ENCODE measurements around the gene ZBTB14.

The ZBTB14 gene, protein sequence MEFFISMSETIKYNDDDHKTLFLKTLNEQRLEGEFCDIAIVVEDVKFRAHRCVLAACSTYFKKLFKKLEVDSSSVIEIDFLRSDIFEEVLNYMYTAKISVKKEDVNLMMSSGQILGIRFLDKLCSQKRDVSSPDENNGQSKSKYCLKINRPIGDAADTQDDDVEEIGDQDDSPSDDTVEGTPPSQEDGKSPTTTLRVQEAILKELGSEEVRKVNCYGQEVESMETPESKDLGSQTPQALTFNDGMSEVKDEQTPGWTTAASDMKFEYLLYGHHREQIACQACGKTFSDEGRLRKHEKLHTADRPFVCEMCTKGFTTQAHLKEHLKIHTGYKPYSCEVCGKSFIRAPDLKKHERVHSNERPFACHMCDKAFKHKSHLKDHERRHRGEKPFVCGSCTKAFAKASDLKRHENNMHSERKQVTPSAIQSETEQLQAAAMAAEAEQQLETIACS

DNA sequence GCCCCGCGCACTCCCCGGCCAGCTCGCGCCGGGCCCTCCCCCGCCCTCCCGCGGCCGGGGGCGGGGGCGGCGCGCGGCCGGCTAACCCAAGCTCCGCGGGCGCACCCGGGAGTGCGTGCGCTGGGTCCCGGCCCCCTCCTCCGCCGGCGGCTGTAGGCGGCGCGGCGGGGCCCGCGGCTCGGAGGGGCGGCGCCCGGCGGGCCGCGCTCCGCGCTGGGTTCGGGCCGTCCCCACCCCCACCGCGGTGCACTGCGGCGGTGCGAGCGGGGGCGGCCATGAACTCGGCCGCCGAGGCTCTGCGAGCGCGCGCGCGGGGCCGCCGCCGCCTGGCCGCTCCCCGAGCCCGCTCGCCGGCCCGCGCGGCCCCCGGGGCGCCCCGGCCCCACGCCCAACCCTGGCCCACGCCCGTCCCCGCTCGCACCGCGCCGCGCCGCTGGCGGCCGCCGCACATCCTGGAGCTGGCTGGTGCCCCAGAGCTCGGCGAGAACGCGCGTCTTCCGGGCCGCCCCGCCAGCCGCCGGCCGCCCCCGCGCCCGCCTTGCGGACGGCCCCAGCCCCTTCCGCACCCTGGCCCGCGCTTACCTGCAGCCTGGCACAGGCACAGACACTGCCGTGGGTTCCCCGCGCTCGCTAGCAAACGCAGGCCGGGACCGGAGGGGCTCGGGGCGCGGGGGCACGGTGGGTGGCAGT lies at the start of gene ZBTB14:
ZBTB14 (minus strand) TSS at position 496 of the 690 bp plus-strand sequence. CDS start 2,480 bp downstream, outside the sequence.
- H3K9ac ChIP-seq (ENCODE audit: low read depth, low read length) = peak within 1 kb of the TSS; percentile 83
- H3K4me3 ChIP-seq (ENCODE audit: low read depth, low read length) = peak within 1 kb of the TSS; percentile 86
- no peaks in the 10 kb centered on the region for H3K9me3 ChIP-seq (ENCODE audit: control insufficient read depth, insufficient read depth, low read length)
- H3K4me1 ChIP-seq (ENCODE audit: control insufficient read depth, insufficient read depth, low read length) = peaks cover 11% of the 10 kb centered on the region
- peaks cover 13% of the 10 kb centered on the region for H3K27me3 ChIP-seq (ENCODE audit: control insufficient read depth, insufficient read depth, low read length)
- H3K36me3 ChIP-seq (ENCODE audit: control insufficient read depth, insufficient read depth, low read length) = peaks cover 10% of the 10 kb centered on the region

DNA sequence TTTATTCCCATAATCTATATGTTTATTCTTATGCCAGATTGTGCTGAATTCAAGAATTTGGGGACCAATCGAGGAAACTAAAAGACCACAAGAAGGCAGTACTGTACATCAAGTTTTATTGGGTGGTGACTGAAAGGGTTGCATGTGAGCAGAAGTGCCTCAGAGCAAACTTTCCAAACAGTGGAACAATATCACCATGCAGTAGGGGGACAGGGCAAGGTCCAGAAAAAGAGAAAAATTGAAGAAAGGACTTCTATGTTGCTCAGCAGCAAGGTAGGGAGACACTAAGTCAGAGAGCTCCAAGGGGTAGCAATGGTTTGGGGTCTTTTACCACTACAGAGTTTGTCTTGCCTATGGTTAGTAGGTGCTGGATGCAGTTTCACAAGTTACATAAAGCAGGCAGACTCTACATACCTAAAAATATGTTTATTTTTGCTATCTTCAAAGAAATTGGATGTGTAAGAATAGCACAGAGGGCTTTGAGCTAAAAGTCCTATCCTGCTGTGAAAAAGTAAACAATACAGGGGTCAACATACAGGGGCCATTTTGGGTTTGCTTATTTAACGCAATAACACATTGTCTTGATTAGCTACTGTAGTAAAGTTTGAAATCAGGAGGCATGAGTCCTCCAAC lies 43.8 kb upstream of the ZBTB14 start:
- no peaks in the 10 kb centered on the region for H3K27me3 ChIP-seq (ENCODE audit: control insufficient read depth, insufficient read depth, low read length)
- no peaks in the 10 kb centered on the region for H3K9me3 ChIP-seq (ENCODE audit: control insufficient read depth, insufficient read depth, low read length)
- no peak overlapping the region for H3K9ac ChIP-seq (ENCODE audit: low read depth, low read length)
- H3K36me3 ChIP-seq (ENCODE audit: control insufficient read depth, insufficient read depth, low read length) = no peaks in the 10 kb centered on the region
- H3K4me1 ChIP-seq (ENCODE audit: control insufficient read depth, insufficient read depth, low read length) = peaks cover 5% of the 10 kb centered on the region
- H3K4me3 ChIP-seq (ENCODE audit: low read depth, low read length) = no peak overlapping the region

DNA sequence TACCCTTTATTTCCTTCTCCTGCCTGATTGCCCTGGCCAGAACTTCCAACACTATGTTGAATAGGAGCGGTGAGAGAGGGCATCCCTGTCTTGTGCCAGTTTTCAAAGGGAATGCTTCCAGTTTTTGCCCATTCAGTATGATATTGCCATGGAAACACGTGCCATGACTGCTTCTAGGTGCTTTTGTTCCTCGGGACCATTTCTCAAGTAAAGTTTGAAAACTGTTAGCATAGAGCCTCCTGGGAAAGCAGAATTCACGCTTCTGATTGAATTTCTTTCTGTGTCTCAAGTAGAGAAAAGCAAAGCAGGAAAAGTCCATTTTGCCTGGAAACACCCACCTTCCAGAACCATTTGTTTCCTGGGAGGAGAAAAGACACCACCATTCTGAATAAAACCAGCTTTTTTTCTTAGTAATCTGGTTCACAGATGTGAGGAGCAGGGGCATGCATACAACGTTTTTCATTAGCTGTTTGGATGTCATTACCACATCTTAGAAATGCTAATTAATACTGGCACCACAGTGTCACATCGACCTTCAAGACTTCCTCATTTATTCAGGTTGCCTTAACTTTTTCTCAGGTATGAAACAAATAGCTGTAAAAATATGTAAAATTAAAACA lies 39.0 kb upstream of the ZBTB14 start:
- peaks cover 5% of the 10 kb centered on the region for H3K4me1 ChIP-seq (ENCODE audit: control insufficient read depth, insufficient read depth, low read length)
- no peak overlapping the region for H3K9ac ChIP-seq (ENCODE audit: low read depth, low read length)
- no peaks in the 10 kb centered on the region for H3K36me3 ChIP-seq (ENCODE audit: control insufficient read depth, insufficient read depth, low read length)

DNA sequence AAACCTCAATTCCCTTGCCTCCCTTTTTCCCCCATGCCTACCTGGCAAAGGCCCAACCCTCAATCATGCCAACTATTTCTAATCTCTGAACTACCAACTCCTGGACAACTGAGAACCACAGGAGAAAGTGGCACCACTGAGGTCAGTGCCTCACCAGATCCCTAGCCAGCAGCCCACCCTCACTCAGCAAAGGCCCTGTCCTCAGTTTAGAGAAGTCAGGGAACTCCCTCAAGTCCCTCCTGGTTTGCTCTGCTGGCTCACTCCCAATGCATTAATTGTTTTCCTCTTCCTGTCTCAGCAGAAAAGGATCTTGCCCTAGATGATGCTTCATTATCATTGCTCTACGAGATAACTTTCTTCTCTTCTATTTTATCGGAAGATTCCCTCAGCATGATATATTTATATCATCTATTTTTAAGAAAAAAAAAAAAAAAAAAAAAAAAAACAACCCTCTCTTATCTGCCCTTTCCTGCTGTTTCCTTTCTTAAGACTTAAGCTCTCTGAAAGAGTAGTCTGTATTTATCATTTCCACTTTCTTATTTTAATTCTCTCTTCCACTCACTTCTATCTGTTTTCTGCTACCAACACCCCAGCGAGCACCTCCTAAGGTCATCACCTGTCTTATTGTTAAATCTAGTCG lies 22.7 kb upstream of the ZBTB14 start:
- Histone ChIP-seq H3K9ac (ENCODE audit: low read depth, low read length) (no peak overlapping the region), H3K9me3 (ENCODE audit: control insufficient read depth, insufficient read depth, low read length) (no peaks in the 10 kb centered on the region), H3K4me3 (ENCODE audit: low read depth, low read length) (no peak overlapping the region), H3K36me3 (ENCODE audit: control insufficient read depth, insufficient read depth, low read length) (no peaks in the 10 kb centered on the region), H3K27me3 (ENCODE audit: control insufficient read depth, insufficient read depth, low read length) (no peaks in the 10 kb centered on the region), H3K4me1 (ENCODE audit: control insufficient read depth, insufficient read depth, low read length) (no peaks in the 10 kb centered on the region)

More for the DNA sequence above, 39.0 kb upstream of the ZBTB14 start:
- Histone ChIP-seq H3K4me3 (ENCODE audit: low read depth, low read length) (no peak overlapping the region), H3K27me3 (ENCODE audit: control insufficient read depth, insufficient read depth, low read length) (no peaks in the 10 kb centered on the region), H3K9me3 (ENCODE audit: control insufficient read depth, insufficient read depth, low read length) (no peaks in the 10 kb centered on the region)

DNA sequence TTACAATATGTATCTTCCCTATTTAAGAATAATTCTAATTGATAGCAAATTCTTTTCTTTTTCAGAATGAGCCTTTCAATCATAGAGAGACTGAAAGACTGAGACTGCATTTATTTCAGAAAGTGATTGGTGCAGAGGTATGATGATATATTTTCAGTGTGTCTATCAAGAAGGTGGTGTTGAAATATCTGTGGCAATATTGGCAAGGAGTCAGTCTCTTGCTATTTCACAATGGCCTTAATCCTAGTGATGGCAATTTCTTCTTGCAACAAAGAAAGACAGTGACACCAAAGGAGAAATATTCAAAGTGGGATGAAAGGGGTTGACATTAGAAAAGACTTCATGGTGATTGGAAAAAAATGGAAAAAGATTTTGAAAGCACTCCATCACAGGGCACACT lies 21.7 kb upstream of the ZBTB14 start:
- H3K27me3 ChIP-seq (ENCODE audit: control insufficient read depth, insufficient read depth, low read length) = no peaks in the 10 kb centered on the region

DNA sequence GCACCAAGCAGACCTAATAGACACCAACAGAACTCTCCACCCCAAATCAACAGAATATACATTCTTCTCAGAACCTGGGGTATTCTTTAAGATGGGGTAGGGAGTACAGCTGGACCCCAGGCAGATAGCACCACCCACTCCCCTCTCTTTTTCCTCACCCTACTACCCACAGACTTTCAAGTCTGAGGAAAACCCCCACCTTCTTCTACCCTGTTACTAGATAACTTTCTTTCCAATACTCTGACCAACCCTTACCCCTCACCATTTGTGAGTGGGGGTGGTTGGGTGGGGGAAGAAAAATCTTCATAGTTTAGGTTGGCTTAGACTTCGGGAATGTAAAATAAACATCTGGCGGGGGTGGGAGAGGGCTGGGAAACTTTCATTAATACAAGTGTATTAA lies 20.3 kb upstream of the ZBTB14 start:
- H3K9me3 ChIP-seq (ENCODE audit: control insufficient read depth, insufficient read depth, low read length) = no peaks in the 10 kb centered on the region
- H3K9ac ChIP-seq (ENCODE audit: low read depth, low read length) = no peak overlapping the region
- no peak overlapping the region for H3K4me3 ChIP-seq (ENCODE audit: low read depth, low read length)
- H3K27me3 ChIP-seq (ENCODE audit: control insufficient read depth, insufficient read depth, low read length) = no peaks in the 10 kb centered on the region
- no peaks in the 10 kb centered on the region for H3K36me3 ChIP-seq (ENCODE audit: control insufficient read depth, insufficient read depth, low read length)
- no peaks in the 10 kb centered on the region for H3K4me1 ChIP-seq (ENCODE audit: control insufficient read depth, insufficient read depth, low read length)

More for the DNA sequence above, 21.7 kb upstream of the ZBTB14 start:
- no peak overlapping the region for H3K4me3 ChIP-seq (ENCODE audit: low read depth, low read length)
- H3K9me3 ChIP-seq (ENCODE audit: control insufficient read depth, insufficient read depth, low read length) = no peaks in the 10 kb centered on the region
- no peaks in the 10 kb centered on the region for H3K36me3 ChIP-seq (ENCODE audit: control insufficient read depth, insufficient read depth, low read length)
- H3K4me1 ChIP-seq (ENCODE audit: control insufficient read depth, insufficient read depth, low read length) = no peaks in the 10 kb centered on the region
- no peak overlapping the region for H3K9ac ChIP-seq (ENCODE audit: low read depth, low read length)

DNA sequence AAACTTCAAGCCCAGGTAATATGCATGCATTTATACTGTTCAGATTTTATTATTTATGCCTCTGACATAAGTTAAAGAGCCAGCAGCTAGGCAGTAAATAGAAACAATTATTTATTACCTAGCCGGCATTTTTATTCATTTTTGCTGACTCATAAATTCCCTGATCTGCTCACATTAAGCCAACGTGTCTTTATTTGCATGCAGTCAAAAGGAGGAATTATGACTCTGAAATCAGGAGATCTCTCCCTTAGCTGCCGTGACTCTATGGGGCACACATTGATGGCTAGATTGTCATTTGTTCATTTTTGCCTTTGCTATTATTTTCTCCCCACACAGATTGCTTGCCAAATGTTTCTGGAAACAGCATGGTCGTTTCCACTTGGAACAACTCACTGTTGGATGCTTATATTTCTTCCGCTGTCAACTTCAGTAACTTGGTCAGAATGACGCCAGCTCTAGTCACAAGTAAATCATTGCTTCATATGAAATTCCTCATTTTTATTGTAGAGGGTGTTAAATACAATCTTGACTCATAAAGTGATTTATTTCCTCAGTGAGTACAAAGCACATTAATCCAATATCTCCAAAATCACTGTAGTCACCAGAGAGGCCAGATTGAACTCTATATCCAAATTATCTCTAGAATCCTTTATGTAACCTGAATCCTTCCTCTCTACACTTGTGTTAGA lies 15.9 kb upstream of the ZBTB14 start:
- Histone ChIP-seq H3K36me3 (ENCODE audit: control insufficient read depth, insufficient read depth, low read length) (no peaks in the 10 kb centered on the region), H3K27me3 (ENCODE audit: control insufficient read depth, insufficient read depth, low read length) (no peaks in the 10 kb centered on the region), H3K4me3 (ENCODE audit: low read depth, low read length) (no peak overlapping the region), H3K9ac (ENCODE audit: low read depth, low read length) (no peak overlapping the region), H3K4me1 (ENCODE audit: control insufficient read depth, insufficient read depth, low read length) (no peaks in the 10 kb centered on the region), H3K9me3 (ENCODE audit: control insufficient read depth, insufficient read depth, low read length) (no peaks in the 10 kb centered on the region)

DNA sequence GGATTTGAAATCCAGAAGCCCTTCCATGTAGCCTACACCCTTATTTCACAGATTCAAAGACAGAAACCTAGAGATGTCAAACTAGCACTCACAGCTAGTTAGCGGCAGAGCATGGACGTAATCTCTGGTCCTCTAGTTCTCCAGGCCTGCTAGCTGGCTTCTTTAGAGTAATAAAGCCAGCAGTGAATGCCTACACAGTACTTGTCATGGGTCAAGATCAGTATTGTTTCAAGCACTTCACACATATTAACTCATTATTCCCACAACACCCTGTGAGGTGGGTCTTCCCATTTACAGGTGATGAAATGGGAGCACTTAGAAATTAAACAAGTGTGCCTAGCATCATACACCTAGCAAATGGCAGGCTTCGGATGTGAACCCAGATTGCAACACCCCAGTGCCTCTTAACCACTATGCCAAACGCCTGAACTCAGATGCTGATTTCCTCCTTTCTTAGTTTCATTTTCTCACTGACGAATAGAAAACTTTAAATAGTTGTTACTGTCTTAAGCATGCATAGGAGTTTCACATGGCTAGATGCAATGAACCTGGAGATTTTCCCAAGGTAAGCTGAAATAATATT lies 14.5 kb upstream of the ZBTB14 start:
- Histone ChIP-seq H3K36me3 (ENCODE audit: control insufficient read depth, insufficient read depth, low read length) (no peaks in the 10 kb centered on the region), H3K4me3 (ENCODE audit: low read depth, low read length) (no peak overlapping the region), H3K27me3 (ENCODE audit: control insufficient read depth, insufficient read depth, low read length) (no peaks in the 10 kb centered on the region), H3K9me3 (ENCODE audit: control insufficient read depth, insufficient read depth, low read length) (no peaks in the 10 kb centered on the region), H3K9ac (ENCODE audit: low read depth, low read length) (no peak overlapping the region), H3K4me1 (ENCODE audit: control insufficient read depth, insufficient read depth, low read length) (no peaks in the 10 kb centered on the region)

DNA sequence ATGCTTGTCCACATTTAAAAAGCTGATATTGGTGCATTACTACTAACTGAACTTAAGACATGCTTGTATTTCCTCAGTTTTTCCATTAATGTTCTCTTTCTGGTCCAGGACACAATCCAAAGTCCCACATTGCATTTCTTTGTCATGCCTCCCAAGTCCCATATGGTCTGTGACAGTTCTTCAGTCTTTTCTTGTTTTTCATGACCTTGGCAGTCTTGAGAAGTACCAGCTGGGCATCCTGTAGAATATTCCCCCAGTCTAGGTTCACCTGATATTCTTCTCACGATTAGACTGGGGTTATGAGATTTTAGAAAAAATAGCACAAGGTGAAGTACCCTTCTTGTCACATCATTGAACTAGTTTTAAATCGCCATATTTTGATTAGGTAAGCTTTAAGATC lies 10.3 kb upstream of the ZBTB14 start:
- Histone ChIP-seq H3K4me1 (ENCODE audit: control insufficient read depth, insufficient read depth, low read length) (no peaks in the 10 kb centered on the region), H3K36me3 (ENCODE audit: control insufficient read depth, insufficient read depth, low read length) (no peaks in the 10 kb centered on the region), H3K27me3 (ENCODE audit: control insufficient read depth, insufficient read depth, low read length) (no peaks in the 10 kb centered on the region), H3K9me3 (ENCODE audit: control insufficient read depth, insufficient read depth, low read length) (no peaks in the 10 kb centered on the region), H3K9ac (ENCODE audit: low read depth, low read length) (no peak overlapping the region), H3K4me3 (ENCODE audit: low read depth, low read length) (no peak overlapping the region)

DNA sequence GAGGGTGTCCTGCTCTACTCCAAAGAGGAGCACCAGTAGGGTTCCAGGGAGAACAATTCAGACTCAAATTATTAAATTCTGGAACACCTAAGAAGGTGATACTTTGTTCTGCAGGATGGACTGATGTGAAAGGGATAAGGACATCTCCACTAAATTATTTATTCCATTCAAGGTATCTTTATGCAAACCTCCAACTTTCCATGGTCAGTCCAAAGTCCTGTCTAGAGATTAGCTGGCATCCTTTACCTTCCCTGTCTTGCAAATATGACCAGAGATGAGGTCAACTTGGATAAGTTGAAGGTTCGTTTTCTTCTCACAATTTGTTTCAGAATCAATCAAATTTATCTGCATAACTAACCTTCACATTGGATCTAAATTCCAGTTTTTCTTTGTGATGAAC lies 8.7 kb upstream of the ZBTB14 start:
- Histone ChIP-seq H3K4me1 (ENCODE audit: control insufficient read depth, insufficient read depth, low read length) (no peaks in the 10 kb centered on the region), H3K4me3 (ENCODE audit: low read depth, low read length) (no peak overlapping the region), H3K9me3 (ENCODE audit: control insufficient read depth, insufficient read depth, low read length) (no peaks in the 10 kb centered on the region), H3K36me3 (ENCODE audit: control insufficient read depth, insufficient read depth, low read length) (no peaks in the 10 kb centered on the region), H3K9ac (ENCODE audit: low read depth, low read length) (no peak overlapping the region), H3K27me3 (ENCODE audit: control insufficient read depth, insufficient read depth, low read length) (no peaks in the 10 kb centered on the region)

Measured in iPS-15b (cell line).